ENCODE data around the gene SECISBP2. TPM values are rescaled to one million over a fixed set of nuclear protein-coding genes. Genes with fewer than 3 reads are reported as not detected.

The SECISBP2 gene
- total and polyA plus RNA-seq, 2 experiments from 2014 or later = 77.7 to 86.8 TPM

DNA sequence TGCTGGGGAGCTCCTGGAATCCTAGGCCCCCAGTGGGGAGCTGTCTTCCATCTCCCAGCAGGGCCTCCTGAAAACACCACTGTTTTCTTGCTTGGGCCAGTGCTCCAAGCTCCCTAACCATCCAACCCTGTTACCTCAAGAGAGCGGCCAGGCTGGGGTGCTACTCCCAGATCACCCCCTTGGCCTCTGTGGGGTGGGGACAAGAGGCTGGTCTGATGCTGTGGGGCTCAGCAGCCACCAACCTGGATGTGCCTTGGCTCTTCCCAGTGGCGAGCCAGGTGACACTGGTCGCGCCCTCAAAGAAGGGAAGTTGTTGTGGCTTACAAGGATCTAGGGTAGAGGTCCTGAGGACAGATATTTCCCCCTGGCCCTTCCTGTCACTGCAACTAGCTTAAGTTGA is 49.0 kb downstream of the SECISBP2 start (continued):
- no peak for TF ChIP-seq ZNF462 (CRISPR knock-in tag; IDR thresholded peaks at IDR 0.05)
- no peak for TF ChIP-seq JUNB (IDR thresholded peaks at IDR 0.05; ENCODE audit: unreplicated experiment)
- no peak for TF ChIP-seq STAT1 (IDR thresholded peaks at IDR 0.05; ENCODE audit: unreplicated experiment)
- TF ChIP-seq, protein P1, sequence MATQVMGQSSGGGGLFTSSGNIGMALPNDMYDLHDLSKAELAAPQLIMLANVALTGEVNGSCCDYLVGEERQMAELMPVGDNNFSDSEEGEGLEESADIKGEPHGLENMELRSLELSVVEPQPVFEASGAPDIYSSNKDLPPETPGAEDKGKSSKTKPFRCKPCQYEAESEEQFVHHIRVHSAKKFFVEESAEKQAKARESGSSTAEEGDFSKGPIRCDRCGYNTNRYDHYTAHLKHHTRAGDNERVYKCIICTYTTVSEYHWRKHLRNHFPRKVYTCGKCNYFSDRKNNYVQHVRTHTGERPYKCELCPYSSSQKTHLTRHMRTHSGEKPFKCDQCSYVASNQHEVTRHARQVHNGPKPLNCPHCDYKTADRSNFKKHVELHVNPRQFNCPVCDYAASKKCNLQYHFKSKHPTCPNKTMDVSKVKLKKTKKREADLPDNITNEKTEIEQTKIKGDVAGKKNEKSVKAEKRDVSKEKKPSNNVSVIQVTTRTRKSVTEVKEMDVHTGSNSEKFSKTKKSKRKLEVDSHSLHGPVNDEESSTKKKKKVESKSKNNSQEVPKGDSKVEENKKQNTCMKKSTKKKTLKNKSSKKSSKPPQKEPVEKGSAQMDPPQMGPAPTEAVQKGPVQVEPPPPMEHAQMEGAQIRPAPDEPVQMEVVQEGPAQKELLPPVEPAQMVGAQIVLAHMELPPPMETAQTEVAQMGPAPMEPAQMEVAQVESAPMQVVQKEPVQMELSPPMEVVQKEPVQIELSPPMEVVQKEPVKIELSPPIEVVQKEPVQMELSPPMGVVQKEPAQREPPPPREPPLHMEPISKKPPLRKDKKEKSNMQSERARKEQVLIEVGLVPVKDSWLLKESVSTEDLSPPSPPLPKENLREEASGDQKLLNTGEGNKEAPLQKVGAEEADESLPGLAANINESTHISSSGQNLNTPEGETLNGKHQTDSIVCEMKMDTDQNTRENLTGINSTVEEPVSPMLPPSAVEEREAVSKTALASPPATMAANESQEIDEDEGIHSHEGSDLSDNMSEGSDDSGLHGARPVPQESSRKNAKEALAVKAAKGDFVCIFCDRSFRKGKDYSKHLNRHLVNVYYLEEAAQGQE (IDR thresholded peaks at IDR 0.05; ENCODE audit: unreplicated experiment) = no peak
- TF ChIP-seq NANOG (IDR thresholded peaks at IDR 0.05; ENCODE audit: borderline replicate concordance) = no peak
- no peak for TF ChIP-seq CREB1 (CRISPR knock-in tag; IDR thresholded peaks at IDR 0.05; ENCODE audit: low read depth)

Data from GM23338 (cell line).